Measurements from ENCODE around the gene RNPEPL1.

RNPEPL1 gene

GRCh38 chr2:240525802-240526201, 42.5 kb upstream of the RNPEPL1 start:
- no peak for TF ChIP-seq CTCF (conservative IDR thresholded peaks at IDR 0.05; ENCODE audit: low read depth, low read length)
- Histone ChIP-seq H3K4me1 (ENCODE audit: low read depth, poor library complexity, severe bottlenecking) (no peaks in the 10 kb centered on the region), H3K27ac (no peak overlapping the region), H3K79me2 (ENCODE audit: insufficient read depth, low read depth) (no peaks in the 10 kb centered on the region), H2AFZ (ENCODE audit: low read depth) (no peak overlapping the region), H3K36me3 (ENCODE audit: insufficient read depth) (no peaks in the 10 kb centered on the region), H3K4me2 (no peak overlapping the region), H3K4me3 (IDR thresholded peaks at IDR 0.05; ENCODE audit: insufficient read depth, low read depth, low read length) (no peak overlapping the region), H4K20me1 (ENCODE audit: insufficient read depth) (no peaks in the 10 kb centered on the region), H3K9ac (no peak overlapping the region), H3K27me3 (ENCODE audit: insufficient read depth, low read depth) (no peaks in the 10 kb centered on the region)

- Histone ChIP-seq H3K4me3 (IDR thresholded peaks at IDR 0.05; ENCODE audit: insufficient read depth, low read depth, low read length) (no peak overlapping the region), H3K36me3 (ENCODE audit: insufficient read depth) (no peaks in the 10 kb centered on the region), H3K27ac (no peak overlapping the region), H3K79me2 (ENCODE audit: insufficient read depth, low read depth) (no peaks in the 10 kb centered on the region), H3K4me1 (ENCODE audit: low read depth, poor library complexity, severe bottlenecking) (no peaks in the 10 kb centered on the region), H3K27me3 (ENCODE audit: insufficient read depth, low read depth) (no peaks in the 10 kb centered on the region), H2AFZ (ENCODE audit: low read depth) (no peak overlapping the region), H3K9ac (no peak overlapping the region), H3K4me2 (no peak overlapping the region), H4K20me1 (ENCODE audit: insufficient read depth) (no peaks in the 10 kb centered on the region)
- TF ChIP-seq CTCF (conservative IDR thresholded peaks at IDR 0.05; ENCODE audit: low read depth, low read length) = no peak
Measured at GRCh38 chr2:240526521-240526920, 41.8 kb upstream of the RNPEPL1 start.

- no peak overlapping the region for H2AFZ ChIP-seq (ENCODE audit: low read depth)
- H3K79me2 ChIP-seq (ENCODE audit: insufficient read depth, low read depth) = no peaks in the 10 kb centered on the region
- no peak overlapping the region for H3K9ac ChIP-seq
- no peaks in the 10 kb centered on the region for H3K27me3 ChIP-seq (ENCODE audit: insufficient read depth, low read depth)
- no peak overlapping the region for H3K27ac ChIP-seq
- H4K20me1 ChIP-seq (ENCODE audit: insufficient read depth) = no peaks in the 10 kb centered on the region
- no peak overlapping the region for H3K4me2 ChIP-seq
- no peaks in the 10 kb centered on the region for H3K4me1 ChIP-seq (ENCODE audit: low read depth, poor library complexity, severe bottlenecking)
- TF ChIP-seq CTCF (conservative IDR thresholded peaks at IDR 0.05; ENCODE audit: low read depth, low read length) = no peak
- H3K36me3 ChIP-seq (ENCODE audit: insufficient read depth) = no peaks in the 10 kb centered on the region
- no peak overlapping the region for H3K4me3 ChIP-seq (IDR thresholded peaks at IDR 0.05; ENCODE audit: insufficient read depth, low read depth, low read length)
Measured at GRCh38 chr2:240527153-240527750, 41.0 kb upstream of the RNPEPL1 start.

DNA sequence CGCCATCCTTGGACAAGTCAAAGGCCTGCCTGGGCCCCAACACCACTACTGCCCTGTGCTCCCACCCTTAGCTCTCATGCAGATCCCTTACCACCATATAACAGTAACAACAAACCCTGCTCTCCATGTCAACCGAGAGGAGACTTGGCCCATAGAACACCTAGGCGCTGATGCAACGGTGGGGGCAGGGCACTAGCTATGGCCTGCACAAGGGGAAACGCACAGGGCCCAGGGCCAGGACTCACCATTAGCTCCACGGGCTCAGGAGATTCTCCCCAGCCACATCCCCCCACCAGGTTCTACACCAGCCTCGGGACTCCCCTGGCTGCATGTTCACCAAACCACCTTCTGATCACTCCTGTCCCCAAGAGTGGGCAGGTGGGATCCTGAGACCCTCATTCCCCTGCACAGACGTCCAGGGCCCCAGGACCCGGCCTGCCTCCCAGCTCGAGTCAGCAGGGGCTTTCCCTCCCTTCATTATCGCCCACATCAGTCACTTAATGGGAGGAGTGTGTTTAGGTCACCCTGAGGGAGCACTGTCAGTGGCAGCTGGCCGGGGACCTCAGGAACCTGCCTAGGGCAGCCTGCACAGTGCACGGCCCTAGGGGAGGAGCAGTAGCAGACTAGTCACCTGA, 39.8 kb upstream of the RNPEPL1 start:
- H3K36me3 ChIP-seq (ENCODE audit: insufficient read depth) = no peaks in the 10 kb centered on the region

More for the DNA sequence above, 39.8 kb upstream of the RNPEPL1 start:
- H3K4me1 ChIP-seq (ENCODE audit: low read depth, poor library complexity, severe bottlenecking) = no peaks in the 10 kb centered on the region
- H2AFZ ChIP-seq (ENCODE audit: low read depth) = no peak overlapping the region
- no peak for TF ChIP-seq CTCF (conservative IDR thresholded peaks at IDR 0.05; ENCODE audit: low read depth, low read length)
- H3K4me2 ChIP-seq = no peak overlapping the region
- H3K27me3 ChIP-seq (ENCODE audit: insufficient read depth, low read depth) = no peaks in the 10 kb centered on the region
- no peak overlapping the region for H3K27ac ChIP-seq
- no peak overlapping the region for H3K4me3 ChIP-seq (IDR thresholded peaks at IDR 0.05; ENCODE audit: insufficient read depth, low read depth, low read length)
- H3K79me2 ChIP-seq (ENCODE audit: insufficient read depth, low read depth) = no peaks in the 10 kb centered on the region
- H4K20me1 ChIP-seq (ENCODE audit: insufficient read depth) = no peaks in the 10 kb centered on the region
- no peak overlapping the region for H3K9ac ChIP-seq
